Measurements from ENCODE around the gene MEX3C.

Gene MEX3C

GRCh38 chr18:51191128-51191717 is 6.3 kb downstream of the MEX3C start:
- no peak for TF ChIP-seq CTCF (IDR thresholded peaks at IDR 0.05; ENCODE audit: low read depth, low read length)
- DNase-seq (ENCODE audit: extremely low read depth, low read depth) = no peak

- DNase-seq (ENCODE audit: extremely low read depth, low read depth) = no peak
- TF ChIP-seq CTCF (IDR thresholded peaks at IDR 0.05; ENCODE audit: low read depth, low read length) = no peak
Observed at GRCh38 chr18:51190000-51190399, 7.5 kb downstream of the MEX3C start.

GRCh38 chr18:51188024-51188701 is 9.3 kb downstream of the MEX3C start:
- TF ChIP-seq CTCF (IDR thresholded peaks at IDR 0.05; ENCODE audit: low read depth, low read length) = no peak
- no peak for DNase-seq (ENCODE audit: extremely low read depth, low read depth)

- no peak for DNase-seq (ENCODE audit: extremely low read depth, low read depth)
- TF ChIP-seq CTCF (IDR thresholded peaks at IDR 0.05; ENCODE audit: low read depth, low read length) = no peak
Observed at GRCh38 chr18:51185075-51185474, 12.4 kb downstream of the MEX3C start.

- TF ChIP-seq CTCF (IDR thresholded peaks at IDR 0.05; ENCODE audit: low read depth, low read length) = no peak
- no peak for DNase-seq (ENCODE audit: extremely low read depth, low read depth)
Observed at GRCh38 chr18:51184091-51184457, 13.4 kb downstream of the MEX3C start.

GRCh38 chr18:51183372-51184090 is 13.9 kb downstream of the MEX3C start:
- DNase-seq (ENCODE audit: extremely low read depth, low read depth) = no peak
- TF ChIP-seq CTCF (IDR thresholded peaks at IDR 0.05; ENCODE audit: low read depth, low read length) = no peak

- TF ChIP-seq CTCF (IDR thresholded peaks at IDR 0.05; ENCODE audit: low read depth, low read length) = no peak
- DNase-seq (ENCODE audit: extremely low read depth, low read depth) = no peak
Observed at GRCh38 chr18:51182824-51183223, 14.7 kb downstream of the MEX3C start.

Measured in AG09319 (cell line).